Endothelial cell of umbilical vein (primary cell): Measurements from ENCODE around the gene KRT17. TPM values are rescaled to one million over a fixed set of nuclear protein-coding genes. Genes with fewer than 3 reads are reported as not detected.

Source experiments
- BruUV-seq: library from RNA; stranded (reverse); fragments of 400-500 nt; replicated peaks from 2 replicates; lab custom pipeline; 2021; lab: Mats Ljungman, UMichigan
- CTCF ChIA-PET: fragments of 300-600, 350-600 bp; sonication (Branson Sonifier 250); formaldehyde crosslinking; loops from one replicate; lab custom pipeline; 2021; ENCODE audit warnings: antibody characterized with exemption, inconsistent platforms; lab: Charles Lee
- POLR2A ChIA-PET: fragments of 300-600, 350-600 bp; sonication (Branson Sonifier 250); formaldehyde crosslinking; loops from one replicate; lab custom pipeline; 2021; ENCODE audit warnings: antibody characterized with exemption, inconsistent platforms; lab: Charles Lee
- DNase-seq: peaks from one replicate; pipeline ENCODE4 v3.0.0-alpha.2; 2011; ENCODE audit warnings: low read depth, low spot score
- FAIRE-seq: peaks from 2 replicates; lab custom pipeline; 2011; peaks lifted over from hg19 to GRCh38; lab: Jason Lieb, UNC
- H2AFZ ChIP-seq: 2 replicates; pipeline ENCODE4 v1.6.0; 2012; ENCODE audit warnings: low read depth, low read length, control low read depth, inconsistent platforms
- H3K27ac ChIP-seq: 2 replicates; pipeline ENCODE4 v1.5.1; 2011; ENCODE audit warnings: low read depth, mild to moderate bottlenecking, control low read depth, low read length, moderate library complexity; ENCODE audit not compliant: insufficient read depth
- H3K27me3 ChIP-seq, 2 experiments: 2 replicates each; pipeline versions ENCODE4 v1.6.0 to v1.6.1; 2011; ENCODE audit warnings: low read length in 2 of 2, mixed read lengths in 1 of 2; ENCODE audit not compliant: control insufficient read depth in 2 of 2, insufficient read depth in 2 of 2
- H3K36me3 ChIP-seq, 2 experiments: 2 replicates in 1 of 2; 3 replicates in 1 of 2; pipeline ENCODE4 v1.5.1; 2011; ENCODE audit warnings: low read length in 2 of 2, mild to moderate bottlenecking in 1 of 2, moderate library complexity in 1 of 2; ENCODE audit not compliant: control insufficient read depth in 2 of 2, insufficient read depth in 2 of 2; ENCODE audit errors: extremely low read depth in 1 of 2
- H3K4me1 ChIP-seq: 3 replicates; pipeline ENCODE4 v1.5.1; 2011; ENCODE audit warnings: mild to moderate bottlenecking, low read length; ENCODE audit not compliant: control insufficient read depth, insufficient read depth; ENCODE audit errors: extremely low read depth
- H3K4me2 ChIP-seq: 2 replicates; pipeline ENCODE4 v1.6.1; 2011; ENCODE audit warnings: low read length, control low read depth, mixed read lengths; ENCODE audit not compliant: insufficient read depth
- H3K4me3 ChIP-seq, 3 experiments: fragments of 200-600 bp in 1 of 3; sonication (generic), shearing (Covaris generic) in 1 of 3; replicated peaks in 1 of 3; 2 replicates each; pipeline ENCODE4 v1.5.1; 2011 to 2016; ENCODE audit warnings: control low read depth in 3 of 3, low read length in 3 of 3, mild to moderate bottlenecking in 2 of 3, inconsistent platforms in 1 of 3, low read depth in 1 of 3, moderate library complexity in 1 of 3; ENCODE audit not compliant: insufficient read depth in 1 of 3
- H3K79me2 ChIP-seq: 2 replicates; pipeline ENCODE4 v1.6.0; 2012; ENCODE audit warnings: low read length, inconsistent platforms; ENCODE audit not compliant: control insufficient read depth, insufficient read depth
- H3K9ac ChIP-seq: replicated peaks from 2 replicates; pipeline ENCODE3; 2011; ENCODE audit warnings: low read length, control low read depth; ENCODE audit not compliant: insufficient read depth; ENCODE audit errors: extremely low read depth
- H3K9me1 ChIP-seq: replicated peaks from 3 replicates; pipeline ENCODE4 v1.6.0; 2011; ENCODE audit warnings: mild to moderate bottlenecking, low read length; ENCODE audit not compliant: control insufficient read depth, insufficient read depth; ENCODE audit errors: extremely low read depth
- H3K9me3 ChIP-seq: replicated peaks from 2 replicates; pipeline ENCODE4 v1.5.1; 2012; ENCODE audit warnings: low read length, inconsistent platforms; ENCODE audit not compliant: control insufficient read depth, insufficient read depth
- H4K20me1 ChIP-seq: replicated peaks from 2 replicates; pipeline ENCODE3; 2011; ENCODE audit warnings: mild to moderate bottlenecking, low read length; ENCODE audit not compliant: control insufficient read depth, insufficient read depth; ENCODE audit errors: extremely low read depth
- CTCF ChIP-seq, 2 donors: IDR thresholded peaks; 1 replicate in 1 of 2; 2 replicates in 1 of 2; pipeline ENCODE4 v1.5.1; 2011; ENCODE audit warnings: low read length in 2 of 2, mild to moderate bottlenecking in 2 of 2, moderate library complexity in 2 of 2, control low read depth in 1 of 2, inconsistent platforms in 1 of 2, low read depth in 1 of 2; ENCODE audit not compliant: insufficient read depth in 1 of 2; ENCODE audit errors: extremely low read depth in 1 of 2
- EZH2 ChIP-seq: IDR thresholded peaks from 2 replicates; pipeline ENCODE4 v1.6.1; 2012; ENCODE audit warnings: borderline replicate concordance, low read depth, mild to moderate bottlenecking, moderate library complexity, low read length, inconsistent platforms; ENCODE audit not compliant: severe bottlenecking
- FOS ChIP-seq: IDR thresholded peaks from 2 replicates; pipeline ENCODE4 v1.6.1; 2011; ENCODE audit warnings: mild to moderate bottlenecking, low read length, moderate library complexity, borderline replicate concordance; ENCODE audit not compliant: insufficient read depth
- GATA2 ChIP-seq: IDR thresholded peaks from 2 replicates; pipeline ENCODE4 v1.7.0; 2011; ENCODE audit warnings: low read depth, mild to moderate bottlenecking, moderate library complexity, mixed read lengths, low read length; ENCODE audit not compliant: insufficient read length, insufficient read depth
- JUN ChIP-seq: IDR thresholded peaks from 2 replicates; pipeline ENCODE4 v1.6.1; 2011; ENCODE audit warnings: borderline replicate concordance, low read depth; ENCODE audit not compliant: insufficient read length, insufficient read depth
- MAX ChIP-seq: IDR thresholded peaks from 2 replicates; pipeline ENCODE4 v1.6.1; 2011; ENCODE audit not compliant: insufficient read depth, insufficient read length
- MYC ChIP-seq: IDR thresholded peaks from one replicate; pipeline ENCODE4 v1.6.1; 2011; ENCODE audit warnings: mild to moderate bottlenecking, low read depth, low read length
- POLR2A ChIP-seq: IDR thresholded peaks from 2 replicates; pipeline ENCODE4 v1.6.1; 2012; ENCODE audit warnings: low read depth, mild to moderate bottlenecking, control low read depth, low read length
- POLR2AphosphoS5 ChIP-seq: IDR thresholded peaks from 2 replicates; pipeline ENCODE4 v1.6.1; 2012; ENCODE audit warnings: low read depth, mild to moderate bottlenecking, control low read depth, low read length, moderate library complexity; ENCODE audit not compliant: insufficient read depth
- dilution Hi-C: fragments of 300-500 bp; cut with MboI; formaldehyde crosslinking; loops from one replicate; pipeline ENCODE4 v1.15.0; 2019; ENCODE audit warnings: low sequenced_read_pairs; ENCODE audit not compliant: extremely low pct_ligation_motif_present
- intact Hi-C: fragments of 100-400 bp; cut with micrococcal nuclease; formaldehyde crosslinking; loops from one replicate; pipeline ENCODE4 v1.10.0; 2022
- polyA plus RNA-seq, 4 experiments: library from polyadenylated mRNA; depleted of rRNA in 3 of 4; stranded (reverse) in 3 of 4; unstranded in 1 of 4; fragments of >200 nt; gene quantifications; 2 replicates each; pipeline versions ENCODE4 v1.2.1 to v1.2.3, GENCODE V29; 2011 to 2012; ENCODE audit warnings: missing spikeins in 1 of 4
- total RNA-seq: library from RNA; stranded (reverse); gene quantifications from 2 replicates; pipeline ENCODE4 v1.2.3, GENCODE V29; 2021

The KRT17 gene
- total and polyA plus RNA-seq, 2 donors (not counting 3 experiments of a cell fraction or from before 2014, with no cell fraction given): 0.83 to 1.6 TPM

- TF ChIP-seq FOS (no peak), MAX (no peak), CTCF (IDR thresholded peaks at IDR 0.05; ENCODE audit: extremely low read depth in 1 of 2, insufficient read depth in 1 of 2, low read depth in 1 of 2, low read length in 2 of 2) (no peak), GATA2 (no peak), POLR2AphosphoS5 (no peak), MYC (no peak), JUN (no peak), EZH2 (no peak), POLR2A (no peak)
- H2AFZ ChIP-seq: peak overlapping the region; percentile 15
- no peak overlapping the region for H3K9ac ChIP-seq
- no peaks in the 10 kb centered on the region for H4K20me1 ChIP-seq
- ChIA-PET POLR2A (no interaction called here), CTCF (interaction anchor here (0.8 to 3.7 kb wide), 6 partner anchors 13 to 779 kb away, joined by 3 to 17 read pairs (median 3); no protein-coding TSS in a partner anchor)
- FAIRE-seq: no peak
- no peaks in the 10 kb centered on the region for H3K9me3 ChIP-seq
- DNase-seq: no peak
- H3K27ac ChIP-seq: no peak overlapping the region
- no peaks in the 10 kb centered on the region for H3K9me1 ChIP-seq
- H3K27me3 ChIP-seq: no peaks in the 10 kb centered on the region
- H3K4me3 ChIP-seq: no peak overlapping the region
- H3K4me2 ChIP-seq: no peak overlapping the region
- intact Hi-C loops (no loop called here), dilution Hi-C loops (no loop called here)
- no peaks in the 10 kb centered on the region for H3K4me1 ChIP-seq
- H3K36me3 ChIP-seq: no peaks in the 10 kb centered on the region
- BruUV-seq: no TSS peak
- H3K79me2 ChIP-seq: no peaks in the 10 kb centered on the region
Measured at GRCh38 chr17:41635121-41636097, 11.0 kb upstream of the KRT17 start.
